Stimulated activated CD8-positive, alpha-beta memory T cell treated with anti-CD3 and anti-CD28 coated beads, Interleukin-15, amount 100 ng/mL, for 1 hour (primary cell): ENCODE measurements around the gene RNF114.
"Not testable (repeated sequence)": the region's sequence is repeated elsewhere in the genome, so short reads cannot be mapped to it uniquely, and the experiment has no call there.

Experiments used
- DNase-seq: peaks from one replicate; pipeline ENCODE4 v3.0.0-alpha.2; 2020; ENCODE audit warnings: low read depth

RNF114 gene

DNA sequence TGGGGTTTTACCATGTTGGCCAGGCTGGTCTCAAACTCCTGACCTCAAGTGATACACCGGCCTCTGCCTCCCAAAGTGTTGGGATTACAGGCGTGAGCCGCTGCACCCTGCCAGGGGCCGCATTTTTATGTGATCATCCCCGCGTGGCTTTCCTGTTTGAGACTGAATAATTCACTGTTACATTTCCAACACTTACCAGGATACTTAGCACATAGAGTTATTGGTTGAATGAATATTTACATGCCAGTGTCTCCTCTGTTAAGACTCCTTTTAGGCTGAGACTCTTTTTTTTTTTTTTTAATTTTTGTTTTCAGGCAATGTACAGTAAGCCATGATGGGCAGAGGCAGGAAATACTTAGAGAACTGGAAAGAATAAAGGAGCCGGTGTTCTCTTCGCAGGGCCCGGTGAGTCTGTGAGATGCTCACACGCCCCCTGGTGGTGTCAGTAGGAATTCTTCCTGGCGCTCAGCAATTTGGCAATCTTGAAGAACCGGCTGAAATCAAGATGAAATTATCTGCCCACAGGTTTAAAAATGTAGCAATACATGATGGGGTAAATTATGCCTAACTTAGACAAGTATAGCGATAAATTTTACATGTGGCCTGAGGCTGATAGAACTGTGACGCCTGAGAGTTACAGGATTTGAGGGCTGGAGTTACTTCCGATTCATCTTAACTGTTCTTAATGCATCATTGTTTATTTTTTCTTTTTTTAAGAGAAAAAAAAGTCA is 7.6 kb upstream of the RNF114 start:
- peak; percentile 62 for DNase-seq

DNA sequence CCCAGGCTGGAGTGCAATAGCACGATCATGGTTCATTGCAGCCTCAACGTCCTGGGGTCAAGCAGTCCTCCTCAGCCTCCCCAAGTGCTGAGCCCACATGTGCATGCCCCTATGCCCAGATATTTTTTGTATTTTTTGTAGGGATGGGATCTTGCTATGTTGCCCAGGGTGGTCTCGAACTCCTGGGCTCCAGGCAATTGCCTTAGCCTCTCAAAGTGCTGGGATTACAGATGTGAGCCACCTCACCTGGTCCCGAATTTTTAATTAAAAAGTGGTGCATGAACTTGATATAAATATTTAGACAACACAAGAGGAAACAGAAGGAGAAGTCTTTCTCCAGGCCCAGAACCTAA is 7.1 kb upstream of the RNF114 start:
- DNase-seq, result no peak

DNA sequence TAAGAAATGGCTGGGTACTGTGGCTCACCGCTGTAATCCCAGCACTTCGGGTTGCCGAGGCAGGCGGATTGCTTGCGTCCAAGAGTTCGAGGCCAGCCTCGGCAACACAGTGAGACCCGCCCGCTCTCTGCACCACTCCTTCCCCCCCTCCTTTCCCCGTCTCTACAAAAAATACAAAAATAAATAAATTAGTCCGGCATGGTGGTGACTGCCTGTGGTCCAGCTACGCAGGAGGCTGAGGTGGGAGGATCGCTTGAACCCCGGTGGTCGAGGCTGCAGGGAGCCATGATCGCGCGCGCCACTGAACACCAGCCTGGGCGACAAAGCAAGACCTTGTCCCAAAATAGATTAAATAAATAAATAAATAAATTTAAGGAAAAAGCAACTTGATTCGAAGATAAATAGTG is 448 bp upstream of the RNF114 start:
- no peak for DNase-seq

DNA sequence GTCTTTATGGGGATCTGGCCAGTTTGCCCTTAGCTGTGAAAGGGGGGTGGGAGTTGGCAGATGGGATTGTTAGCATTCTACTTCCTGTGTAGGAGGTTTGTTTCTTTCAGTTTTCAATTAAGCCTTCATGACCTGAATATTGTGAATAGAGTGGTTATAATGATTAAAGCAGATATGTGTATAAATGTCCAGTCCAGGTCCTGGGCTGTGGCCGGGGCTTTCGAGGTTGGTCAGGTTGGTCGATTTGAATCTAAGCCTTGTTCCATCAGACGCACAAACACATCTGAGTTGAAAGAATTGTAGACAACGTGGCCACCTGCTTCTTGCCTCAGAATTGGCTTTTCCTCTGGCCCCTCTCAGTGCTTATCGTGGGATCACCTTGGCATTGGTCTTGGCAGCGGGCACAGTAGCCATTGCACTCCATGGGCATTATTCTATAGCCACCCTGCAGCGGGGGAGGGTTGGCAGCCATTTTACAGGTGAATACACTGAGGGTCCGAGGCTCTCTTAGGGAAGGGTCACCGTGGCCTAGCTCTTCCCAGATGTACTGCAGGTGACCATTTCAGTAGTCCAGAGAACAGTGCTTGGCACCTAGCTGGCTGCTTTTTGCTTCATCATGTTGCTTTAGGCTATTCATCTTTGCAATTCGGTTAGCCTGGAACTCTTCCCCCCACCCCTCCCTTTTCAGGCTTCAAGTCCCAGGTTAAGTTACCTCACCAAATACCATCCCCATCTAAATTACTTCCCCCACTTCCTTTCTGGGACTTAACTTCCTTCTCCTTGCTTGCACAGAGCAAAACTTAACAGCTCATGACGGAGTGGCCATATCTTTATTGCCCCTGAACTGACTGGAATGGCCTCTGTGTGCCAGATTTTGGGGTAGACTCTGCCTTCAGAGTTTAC is 1.1 kb downstream of the RNF114 start:
- DNase-seq, result no peak

DNA sequence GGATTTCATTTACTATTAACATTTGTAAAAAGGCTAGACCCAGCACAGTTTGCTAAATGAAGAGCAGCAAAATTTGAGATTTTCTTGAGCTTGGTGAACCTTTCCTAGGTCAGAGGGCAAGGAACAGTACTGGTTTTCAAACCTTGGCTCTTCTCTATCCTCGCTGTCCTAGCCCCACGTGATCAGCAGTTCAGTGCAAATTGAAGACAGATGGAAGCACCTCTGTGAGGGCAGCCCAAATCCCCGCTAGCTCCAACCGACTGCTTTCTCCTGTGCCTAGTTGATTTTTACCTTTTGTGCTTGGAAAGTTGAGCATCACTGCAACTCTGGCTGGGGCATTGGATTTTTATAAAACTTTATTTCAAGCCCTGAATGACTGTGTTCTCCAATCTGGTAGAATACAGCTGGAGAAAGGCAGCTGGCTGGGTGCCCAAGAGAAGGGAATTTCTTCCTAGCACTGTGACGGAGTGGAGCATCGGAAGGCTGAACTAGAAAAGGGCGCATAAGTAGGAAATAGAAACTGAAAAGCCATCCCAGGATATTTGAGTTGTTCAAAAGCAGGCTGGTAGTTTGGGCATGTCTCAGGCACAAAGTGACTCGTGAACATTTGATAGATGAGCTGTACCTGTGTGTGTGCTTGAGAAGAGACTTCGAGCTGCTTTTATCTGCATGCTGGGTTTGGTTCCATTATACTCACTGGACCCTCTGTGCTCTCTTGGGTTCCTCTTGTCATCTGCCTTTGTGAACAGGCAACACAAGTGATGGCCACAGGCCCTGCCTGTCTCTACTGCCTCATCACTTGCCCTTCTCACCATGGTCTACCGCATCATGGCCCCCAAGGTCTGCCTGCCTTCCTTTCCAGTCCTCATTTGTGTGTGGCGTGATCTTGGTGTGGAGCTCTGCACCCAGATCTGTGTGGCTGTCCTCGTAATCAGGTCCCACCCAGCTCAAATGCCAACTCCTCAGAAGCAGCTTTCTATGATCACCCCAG is 2.3 kb downstream of the RNF114 start:
- no peak for DNase-seq

DNA sequence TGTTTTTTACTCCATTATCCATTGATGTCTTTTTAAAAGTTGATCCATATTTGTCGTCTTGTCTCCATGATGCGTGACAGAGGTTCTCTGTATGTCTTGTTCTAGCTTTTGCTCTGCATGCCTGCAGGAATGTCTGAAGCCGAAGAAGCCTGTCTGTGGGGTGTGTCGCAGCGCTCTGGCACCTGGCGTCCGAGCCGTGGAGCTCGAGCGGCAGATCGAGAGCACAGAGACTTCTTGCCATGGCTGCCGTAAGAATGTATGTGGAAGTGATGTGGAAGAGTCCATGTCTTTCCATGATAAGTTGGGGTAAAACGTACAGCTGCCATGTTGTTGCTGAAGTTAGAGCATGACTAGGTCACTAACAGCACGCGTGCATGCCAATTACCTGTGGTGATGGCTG is 5.3 kb downstream of the RNF114 start:
- no peak for DNase-seq

DNA sequence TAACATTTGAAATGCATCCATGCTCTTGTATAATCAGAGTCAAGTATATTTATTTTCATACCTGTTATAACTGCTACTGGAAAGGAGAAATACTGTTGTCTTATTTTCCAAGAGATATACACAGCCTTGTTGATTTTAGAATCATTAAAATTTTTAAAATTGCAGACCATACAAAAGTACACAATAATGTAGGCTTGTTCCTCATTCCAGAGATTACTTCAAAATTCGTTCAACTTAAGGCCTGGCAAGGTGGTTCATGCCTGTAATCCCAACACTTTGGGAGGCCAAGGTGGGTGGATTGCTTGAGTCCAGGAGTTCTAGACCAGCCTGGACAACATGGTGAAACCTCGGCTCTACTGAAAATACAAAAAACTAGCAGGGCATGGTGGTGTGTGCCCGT is 6.1 kb downstream of the RNF114 start:
- no peak for DNase-seq

DNA sequence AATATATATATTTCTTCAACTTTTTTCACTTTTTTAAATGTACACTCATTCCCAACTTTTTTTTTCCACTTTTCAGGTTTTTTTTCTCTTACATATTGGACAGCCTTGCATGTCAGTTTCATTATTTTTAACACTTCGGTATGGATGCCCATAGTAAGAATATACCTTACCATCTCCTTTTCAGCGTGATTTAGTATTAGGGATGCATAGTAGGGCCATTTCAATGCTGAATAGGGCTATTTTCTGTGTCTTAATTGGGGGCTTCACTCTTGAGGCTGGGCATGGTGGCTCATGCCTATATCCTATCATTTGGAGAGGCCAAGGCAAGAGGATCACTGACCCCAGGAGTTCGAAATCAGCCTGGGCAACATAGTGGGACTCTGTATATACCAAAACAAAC is 6.7 kb downstream of the RNF114 start:
- no peak for DNase-seq

DNA sequence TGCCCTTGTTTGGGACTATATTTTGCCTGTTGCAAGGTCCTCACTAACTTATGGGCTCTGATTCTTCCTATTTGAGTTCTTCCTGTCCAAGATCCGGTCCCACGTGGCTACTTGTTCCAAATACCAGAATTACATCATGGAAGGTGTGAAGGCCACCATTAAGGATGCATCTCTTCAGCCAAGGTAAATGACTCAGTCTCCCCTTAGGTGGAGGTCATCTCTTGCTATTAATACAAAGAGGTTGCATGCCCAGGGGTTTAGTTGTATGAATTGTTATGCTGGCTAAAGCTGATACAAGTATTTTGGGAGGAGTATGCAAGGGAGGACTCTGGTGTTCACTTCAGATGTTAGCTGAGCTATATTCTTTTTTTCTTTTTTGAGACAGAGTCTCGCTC is 9.1 kb downstream of the RNF114 start:
- no peak for DNase-seq

DNA sequence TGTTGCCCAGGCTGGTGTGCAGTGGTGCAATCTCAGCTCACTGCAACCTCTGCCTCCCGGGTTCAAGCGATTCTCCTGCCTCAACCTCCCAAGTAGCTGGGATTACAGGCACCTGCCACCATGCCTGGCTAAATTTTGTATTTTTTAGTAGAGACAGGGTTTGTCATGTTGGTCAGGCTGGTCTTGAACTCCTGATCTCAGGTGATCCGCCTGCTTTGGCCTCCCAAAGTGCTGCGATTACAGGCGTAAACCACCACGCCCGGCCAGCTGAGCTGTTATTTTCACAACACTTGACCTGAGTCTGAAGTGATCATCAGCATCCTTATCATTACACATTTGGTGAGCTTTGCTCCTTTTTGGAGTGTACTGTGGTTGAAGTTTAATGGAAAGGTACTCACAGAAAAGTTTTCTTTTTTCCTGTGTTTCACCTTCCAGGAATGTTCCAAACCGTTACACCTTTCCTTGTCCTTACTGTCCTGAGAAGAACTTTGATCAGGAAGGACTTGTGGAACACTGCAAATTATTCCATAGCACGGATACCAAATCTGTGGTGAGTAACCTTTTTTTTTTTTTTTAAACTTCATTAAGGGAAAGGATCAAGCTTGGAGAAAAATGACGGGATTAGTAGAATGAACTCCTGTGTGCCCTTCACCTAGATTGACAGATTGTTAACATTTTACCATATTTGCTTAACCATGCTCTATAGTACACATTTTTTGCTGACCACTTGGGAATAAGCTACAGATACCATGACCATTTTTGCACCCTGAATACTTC is 9.7 kb downstream of the RNF114 start:
- no peak for DNase-seq

DNA sequence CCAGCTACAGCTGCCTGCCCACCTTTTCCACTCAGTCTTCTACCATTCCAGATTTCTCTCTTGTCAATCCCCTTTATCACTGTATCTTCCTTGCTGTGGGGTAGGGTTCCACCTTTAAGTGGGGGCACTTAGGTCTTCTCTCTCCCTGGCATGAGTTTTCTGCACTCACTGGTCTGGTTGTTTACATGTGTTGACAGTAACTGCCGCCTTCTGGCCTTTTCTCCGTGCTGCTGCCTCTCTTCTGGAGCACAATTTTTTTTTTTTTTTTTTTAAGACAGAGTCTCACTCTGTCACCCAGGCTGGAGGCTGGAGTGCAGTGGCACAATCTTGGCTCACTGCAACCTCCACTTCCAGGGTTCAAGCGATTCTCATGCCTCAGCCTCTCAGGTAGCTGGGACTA is 12.0 kb downstream of the RNF114 start:
- no peak for DNase-seq

DNA sequence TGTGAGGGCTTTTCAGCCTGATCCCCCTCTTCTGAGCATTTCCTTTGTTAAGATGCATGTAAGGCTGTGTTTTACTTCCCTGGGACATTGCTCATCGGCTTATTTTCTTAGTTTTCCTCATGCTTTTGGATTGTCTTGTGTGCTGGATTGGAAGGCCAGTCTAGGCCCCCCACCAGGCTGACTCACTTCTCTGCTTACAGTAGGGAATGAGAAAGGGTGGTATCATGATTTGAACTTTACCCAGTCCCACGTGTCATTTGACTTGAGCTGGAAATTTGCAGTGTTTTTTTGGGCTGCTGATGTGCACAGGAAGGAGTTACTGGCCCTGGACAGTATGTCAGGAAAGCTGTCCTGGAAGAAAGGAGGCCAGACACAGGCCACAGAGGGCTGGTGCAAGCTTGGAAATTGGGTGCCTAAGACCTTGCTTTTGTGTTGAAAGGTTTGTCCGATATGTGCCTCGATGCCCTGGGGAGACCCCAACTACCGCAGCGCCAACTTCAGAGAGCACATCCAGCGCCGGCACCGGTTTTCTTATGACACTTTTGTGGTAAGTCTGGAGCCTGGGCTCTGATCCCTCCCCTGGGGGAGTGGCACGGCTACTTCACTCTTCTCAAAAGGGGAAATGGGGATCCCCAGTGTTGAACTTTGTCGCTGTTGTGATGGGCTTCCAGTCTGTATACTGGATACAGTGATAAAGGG is 12.8 kb downstream of the RNF114 start:
- DNase-seq, result no peak

DNA sequence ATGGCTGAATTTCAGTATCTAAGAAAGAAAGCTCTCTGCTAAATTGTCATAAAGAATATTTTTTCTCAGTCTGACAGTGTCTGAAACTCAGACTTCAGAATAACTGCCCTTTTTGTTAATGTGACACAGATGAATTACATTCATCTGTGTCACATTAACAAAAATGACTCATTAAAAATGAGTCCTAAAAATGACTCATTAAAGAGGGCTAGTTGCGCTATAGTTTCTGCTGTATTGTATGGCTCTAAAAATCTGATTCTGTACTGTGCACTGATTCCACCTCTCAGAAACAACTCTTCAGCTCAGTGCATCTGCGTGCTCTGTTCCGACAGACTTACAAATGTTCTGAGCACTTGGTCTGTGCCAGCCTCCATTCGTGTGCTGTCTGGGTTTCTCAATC is 15.0 kb downstream of the RNF114 start:
- DNase-seq, result no peak

DNA sequence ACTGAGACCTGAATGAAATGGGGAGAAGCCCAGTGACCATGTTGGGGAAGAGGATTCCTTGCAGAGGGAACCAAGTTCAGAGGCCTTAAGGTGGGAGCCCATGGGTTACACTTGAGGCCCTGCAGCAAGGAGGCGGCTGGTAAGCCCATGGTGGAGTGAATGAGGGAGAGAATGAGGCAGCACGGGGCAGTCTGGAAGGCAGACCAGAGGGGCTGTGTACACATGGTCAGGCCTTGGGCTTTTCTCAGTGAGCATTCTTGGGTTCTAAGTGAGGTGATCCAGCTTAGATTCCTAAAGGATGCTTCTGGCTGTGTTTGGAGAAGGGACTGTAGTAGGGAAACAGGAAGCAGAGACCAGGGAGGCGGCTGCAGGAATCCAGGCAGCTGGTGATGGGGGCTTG is 19.0 kb downstream of the RNF114 start:
- DNase-seq, result no peak

DNA sequence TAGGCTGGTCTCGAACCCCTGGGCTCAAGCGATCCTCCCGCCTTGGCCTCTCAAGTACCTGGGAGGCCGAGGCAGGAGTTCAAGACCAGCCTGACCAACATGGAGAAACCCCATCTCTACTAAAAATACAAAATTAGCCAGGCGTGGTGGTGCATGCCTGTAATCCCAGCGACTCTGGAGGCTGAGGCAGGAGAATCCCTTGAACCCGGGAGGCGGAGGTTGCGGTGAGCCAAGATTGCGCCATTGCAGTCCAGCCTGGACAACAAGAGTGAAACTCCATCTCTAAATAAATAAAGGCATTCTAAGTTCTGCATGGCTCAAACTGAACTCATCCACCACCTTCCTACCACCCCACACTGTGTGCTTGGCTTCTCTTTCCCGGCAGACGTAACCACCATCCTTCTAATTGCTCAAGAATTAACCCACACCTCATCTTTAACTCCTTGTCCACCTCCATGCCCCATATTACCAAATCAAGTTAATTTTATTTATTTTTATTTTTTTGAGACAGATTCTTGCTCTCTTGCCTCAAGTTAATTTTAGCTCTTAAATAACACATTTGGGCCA is 19.7 kb downstream of the RNF114 start:
- not testable (repeated sequence) for DNase-seq

DNA sequence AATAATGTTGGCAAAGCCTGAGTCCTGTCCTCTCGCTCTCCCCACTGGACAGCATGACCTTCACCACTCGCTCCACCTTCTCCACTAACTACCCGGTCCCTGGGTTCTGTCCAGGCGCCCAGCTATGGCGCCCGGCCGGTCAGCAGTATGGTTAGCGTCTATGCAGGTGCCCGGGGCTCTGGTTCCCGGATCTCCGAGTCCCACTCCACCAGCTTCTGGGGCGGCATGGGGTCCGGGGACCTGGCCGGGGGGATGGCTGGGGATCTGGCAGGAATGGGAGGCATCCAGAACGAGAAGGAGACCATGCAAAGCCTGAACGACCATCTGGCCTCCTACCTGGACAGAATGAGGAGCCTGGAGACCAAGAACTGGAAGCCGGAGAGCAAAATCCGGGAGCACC is 20.5 kb downstream of the RNF114 start:
- no peak for DNase-seq

DNA sequence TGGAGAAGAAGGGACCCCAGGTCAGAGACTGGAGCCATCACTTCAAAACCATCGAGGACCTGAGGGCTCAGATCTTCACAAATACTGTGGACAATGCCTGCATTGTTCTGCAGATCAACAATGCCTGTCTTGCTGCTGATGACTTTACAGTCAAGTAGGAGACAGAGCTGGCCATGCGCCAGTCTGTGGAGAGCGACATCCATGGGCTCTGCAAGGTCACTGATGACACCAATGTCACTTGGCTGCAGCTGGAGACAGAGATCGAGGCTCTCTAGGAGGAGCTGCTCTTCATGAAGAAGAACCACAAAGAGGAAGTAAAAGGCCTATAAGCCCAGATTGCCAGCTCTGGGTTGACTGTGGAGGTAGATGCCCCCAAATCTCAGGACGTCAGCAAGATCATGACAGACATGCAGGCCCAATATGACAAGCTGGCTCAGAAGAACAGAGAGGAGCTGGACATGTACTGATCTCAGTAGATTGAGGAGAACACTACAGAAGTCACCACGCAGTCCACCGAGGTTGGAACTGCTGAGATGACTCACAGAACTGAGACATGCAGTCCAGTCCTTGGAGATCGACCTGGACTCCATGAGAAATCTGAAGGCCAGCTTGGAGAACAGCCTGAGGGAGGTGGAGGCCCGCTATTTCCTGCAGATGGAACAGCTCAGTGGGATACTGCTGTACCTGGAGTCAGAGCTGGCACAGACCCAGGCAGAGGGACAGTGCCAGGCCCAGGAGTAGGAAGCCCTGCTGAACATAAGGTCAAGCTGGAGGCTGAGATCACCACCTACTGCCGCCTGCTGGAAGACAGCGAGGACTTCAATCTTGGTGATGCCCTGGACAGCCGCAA is 21.1 kb downstream of the RNF114 start:
- not testable (repeated sequence) for DNase-seq

DNA sequence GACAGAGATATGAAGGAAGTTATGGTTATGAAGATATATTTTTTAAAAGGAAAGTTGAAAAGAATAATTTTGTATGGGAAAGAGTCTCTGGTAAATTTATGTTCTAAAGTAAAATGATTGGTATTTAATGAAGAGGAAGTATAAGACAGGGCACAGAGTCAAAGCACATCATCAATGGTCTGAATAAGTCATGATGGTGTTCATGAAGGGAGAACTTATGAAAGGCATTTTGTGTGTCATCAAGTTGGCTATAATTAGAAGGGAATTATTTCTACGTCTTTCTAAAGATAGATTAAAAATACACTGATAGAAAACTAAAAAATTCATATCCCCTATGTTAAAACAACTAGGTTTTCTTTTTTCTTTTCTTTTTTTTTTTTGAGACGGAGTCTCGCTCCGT is 25.2 kb downstream of the RNF114 start:
- no peak for DNase-seq

DNA sequence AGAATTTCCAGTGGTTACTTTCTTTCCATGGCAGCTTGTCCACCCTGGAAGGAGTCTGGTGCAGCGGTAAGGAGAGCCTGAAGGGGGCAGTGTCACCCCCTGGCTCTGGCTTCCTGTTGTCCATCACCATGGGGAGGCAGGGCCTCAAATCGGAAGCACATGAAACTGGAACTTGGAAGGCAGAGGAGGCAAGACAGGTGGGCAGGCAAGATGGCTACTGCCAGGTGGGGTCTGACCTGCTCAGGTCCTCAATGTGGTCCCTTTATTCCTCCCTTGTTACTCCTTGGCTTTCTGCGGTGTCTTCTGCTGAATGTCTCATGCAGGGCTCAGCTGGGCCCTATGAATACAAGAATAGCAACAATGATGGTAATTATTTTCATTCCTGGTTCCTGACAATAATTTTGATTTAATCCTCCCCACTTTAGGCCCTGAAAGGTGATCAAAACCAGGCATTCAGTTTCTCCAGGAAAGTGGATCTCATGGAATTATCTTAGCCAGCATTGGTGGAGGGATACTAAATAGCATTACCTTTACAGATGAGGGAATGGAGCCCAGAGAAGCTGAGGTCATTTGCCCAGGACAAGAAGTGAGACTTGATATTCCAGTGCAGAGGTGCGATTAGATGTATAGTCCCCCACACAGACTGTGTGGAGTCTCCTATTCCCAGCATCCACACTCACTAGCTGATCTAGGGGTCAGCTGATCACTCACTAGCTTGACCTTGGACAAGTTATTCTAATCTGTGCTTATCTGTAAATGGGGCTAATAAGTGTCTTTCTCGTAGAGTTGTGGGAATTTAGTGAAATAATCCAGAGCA is 29.0 kb downstream of the RNF114 start:
- DNase-seq, result no peak
